Tibial artery (tissue), 4 donors: ENCODE measurements around the gene SAPCD1.

Experiments used
- DNase-seq, 2 donors: peaks; one replicate each; pipeline ENCODE4 v3.0.0-alpha.2; 2019
- H3K27ac ChIP-seq, 2 donors: fragments of 200-600 bp; sonication (generic) in 1 of 2; 1 replicate in 1 of 2; 2 replicates in 1 of 2; pipeline ENCODE4 v1.5.1; 2018 to 2019; ENCODE audit warnings: mild to moderate bottlenecking in 1 of 2
- H3K27me3 ChIP-seq, 2 donors: fragments of 200-600 bp; sonication (generic) in 1 of 2; one replicate each; pipeline versions ENCODE4 v1.5.1 to v1.6.0; 2016 to 2019
- H3K36me3 ChIP-seq, 3 donors: fragments of 200-600 bp; sonication (generic) in 2 of 3; one replicate each; pipeline ENCODE4 v1.5.1; 2016 to 2019; ENCODE audit warnings: mild to moderate bottlenecking in 2 of 3
- H3K4me1 ChIP-seq, 4 donors: fragments of 200-600 bp; sonication (generic) in 2 of 4; 1 replicate in 3 of 4; 2 replicates in 1 of 4; pipeline ENCODE4 v1.5.1; 2016 to 2019
- H3K4me3 ChIP-seq, 2 donors: fragments of 200-600 bp; sonication (generic) in 1 of 2; 1 replicate in 1 of 2; 2 replicates in 1 of 2; pipeline ENCODE4 v1.5.1; 2018 to 2019; ENCODE audit warnings: mild to moderate bottlenecking in 2 of 2
- H3K9me3 ChIP-seq, 3 donors: fragments of 200-600 bp; sonication (generic) in 1 of 3; one replicate each; pipeline ENCODE4 v1.5.1; 2016 to 2019
- CTCF ChIP-seq, 2 experiments: fragments of 200-600 bp in 1 of 2; fragments of 450-650 bp in 1 of 2; IDR thresholded peaks; one replicate each; pipeline ENCODE4 v1.5.1; 2017 to 2019; ENCODE audit warnings: antibody characterized with exemption in 2 of 2, mild to moderate bottlenecking in 1 of 2, moderate library complexity in 1 of 2
- intact Hi-C: fragments of 100-400 bp; cut with DNase I; formaldehyde crosslinking; loops from one replicate; pipeline ENCODE4 v1.15.0; 2023; ENCODE audit warnings: low total_unique reads

Gene SAPCD1

GRCh38 chr6:31730631-31731086 is 31.8 kb upstream of the SAPCD1 start:
- peak overlapping the region; percentile 88 to 94 for H3K27ac ChIP-seq
- intact Hi-C loops, result no loop called here
- peaks cover 0 to 48% (median 36%) of the 10 kb centered on the region in 4 donors for H3K4me1 ChIP-seq
- peak overlapping the region; percentile 69 to 78 for H3K4me3 ChIP-seq
- peaks cover 58 to 66% (median 58%) of the 10 kb centered on the region in 3 donors for H3K36me3 ChIP-seq
- no peaks in the 10 kb centered on the region for H3K9me3 ChIP-seq
- no peaks in the 10 kb centered on the region for H3K27me3 ChIP-seq
- no peak for DNase-seq
- no peak for TF ChIP-seq CTCF (IDR thresholded peaks at IDR 0.05)

- peaks cover 44 to 53% (median 45%) of the 10 kb centered on the region in 3 donors for H3K36me3 ChIP-seq
- no peak for DNase-seq
- H3K27me3 ChIP-seq, result no peaks in the 10 kb centered on the region
- no peak overlapping the region for H3K4me3 ChIP-seq
- H3K27ac ChIP-seq, result no peak overlapping the region
- no peak for TF ChIP-seq CTCF (IDR thresholded peaks at IDR 0.05)
- intact Hi-C loops, result no loop called here
- no peaks in the 10 kb centered on the region for H3K9me3 ChIP-seq
- peaks cover 0 to 49% (median 40%) of the 10 kb centered on the region in 4 donors for H3K4me1 ChIP-seq
Observed at GRCh38 chr6:31732029-31732428, 30.4 kb upstream of the SAPCD1 start.

- H3K4me1 ChIP-seq, result peaks cover 0 to 46% (median 27%) of the 10 kb centered on the region in 4 donors
- peaks cover 37 to 38% (median 38%) of the 10 kb centered on the region in 3 donors for H3K36me3 ChIP-seq
Observed at GRCh38 chr6:31733734-31734133, 28.7 kb upstream of the SAPCD1 start.

GRCh38 chr6:31734247-31734820 is 28.1 kb upstream of the SAPCD1 start:
- intact Hi-C loops, result no loop called here
- Histone ChIP-seq H3K36me3 (peaks cover 37 to 38% (median 38%) of the 10 kb centered on the region in 3 donors), H3K27ac (peak overlapping the region; percentile 86 to 96), H3K4me1 (peaks cover 0 to 46% (median 27%) of the 10 kb centered on the region in 4 donors), H3K27me3 (no peaks in the 10 kb centered on the region), H3K4me3 (peak overlapping the region; percentile 64 to 87), H3K9me3 (no peaks in the 10 kb centered on the region)
- no peak for TF ChIP-seq CTCF (IDR thresholded peaks at IDR 0.05)
- DNase-seq, result no peak

More at GRCh38 chr6:31733734-31734133, 28.7 kb upstream of the SAPCD1 start:
- no peaks in the 10 kb centered on the region for H3K27me3 ChIP-seq
- H3K9me3 ChIP-seq, result no peaks in the 10 kb centered on the region
- TF ChIP-seq CTCF (IDR thresholded peaks at IDR 0.05), result no peak
- peak overlapping the region; percentile 86 to 96 for H3K27ac ChIP-seq
- peak overlapping the region in 1 of 2 donors; percentile 87 for H3K4me3 ChIP-seq
- DNase-seq, result no peak
- intact Hi-C loops, result no loop called here

GRCh38 chr6:31734821-31735406 is 27.5 kb upstream of the SAPCD1 start:
- intact Hi-C loops, result loop anchor here (5.0 kb wide), 1 partner anchor 33 kb away; the partner anchor contains the start of gene ABHD16A
- Histone ChIP-seq H3K27ac (peak overlapping the region; percentile 86 to 96), H3K4me1 (peaks cover 0 to 49% (median 28%) of the 10 kb centered on the region in 4 donors), H3K27me3 (no peaks in the 10 kb centered on the region), H3K36me3 (peaks cover 37 to 38% (median 38%) of the 10 kb centered on the region in 3 donors), H3K4me3 (peak overlapping the region; percentile 64 to 87), H3K9me3 (no peaks in the 10 kb centered on the region)
- peak; percentile 53 to 78 for DNase-seq
- TF ChIP-seq CTCF (IDR thresholded peaks at IDR 0.05), result no peak
